ENCODE results near the gene MTAP.

DNA sequence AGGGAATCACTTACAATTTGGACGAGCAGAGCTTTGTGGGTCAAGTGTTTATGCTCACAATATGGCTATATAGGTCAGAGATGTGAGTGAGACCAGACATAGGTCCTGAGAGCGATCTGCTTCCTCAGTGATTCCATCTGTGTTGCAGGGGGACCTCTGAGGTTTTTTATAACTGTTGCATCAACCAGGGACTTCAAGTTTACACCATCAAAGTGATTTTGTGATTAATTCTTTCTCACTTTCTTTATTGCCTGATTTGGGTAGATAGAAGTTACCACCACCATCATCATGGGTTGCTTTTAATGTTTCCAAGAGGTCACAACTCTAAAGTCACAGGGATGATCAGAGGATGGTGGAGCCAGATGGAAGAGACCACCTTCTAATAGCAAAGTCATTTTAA, 7.0 kb upstream of the MTAP start:
- TF ChIP-seq, protein P1, sequence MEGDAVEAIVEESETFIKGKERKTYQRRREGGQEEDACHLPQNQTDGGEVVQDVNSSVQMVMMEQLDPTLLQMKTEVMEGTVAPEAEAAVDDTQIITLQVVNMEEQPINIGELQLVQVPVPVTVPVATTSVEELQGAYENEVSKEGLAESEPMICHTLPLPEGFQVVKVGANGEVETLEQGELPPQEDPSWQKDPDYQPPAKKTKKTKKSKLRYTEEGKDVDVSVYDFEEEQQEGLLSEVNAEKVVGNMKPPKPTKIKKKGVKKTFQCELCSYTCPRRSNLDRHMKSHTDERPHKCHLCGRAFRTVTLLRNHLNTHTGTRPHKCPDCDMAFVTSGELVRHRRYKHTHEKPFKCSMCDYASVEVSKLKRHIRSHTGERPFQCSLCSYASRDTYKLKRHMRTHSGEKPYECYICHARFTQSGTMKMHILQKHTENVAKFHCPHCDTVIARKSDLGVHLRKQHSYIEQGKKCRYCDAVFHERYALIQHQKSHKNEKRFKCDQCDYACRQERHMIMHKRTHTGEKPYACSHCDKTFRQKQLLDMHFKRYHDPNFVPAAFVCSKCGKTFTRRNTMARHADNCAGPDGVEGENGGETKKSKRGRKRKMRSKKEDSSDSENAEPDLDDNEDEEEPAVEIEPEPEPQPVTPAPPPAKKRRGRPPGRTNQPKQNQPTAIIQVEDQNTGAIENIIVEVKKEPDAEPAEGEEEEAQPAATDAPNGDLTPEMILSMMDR (conservative IDR thresholded peaks at IDR 0.05; ENCODE audit: low read length) = no peak
- no peak for TF ChIP-seq EZH2phosphoT487 (IDR thresholded peaks at IDR 0.05; ENCODE audit: borderline replicate concordance)
